Glutamatergic neuron (in vitro differentiated cells): ENCODE data around the gene NMUR1. TPM values are rescaled to one million over a fixed set of nuclear protein-coding genes. Genes with fewer than 3 reads are reported as not detected.

Experiments used
- DNase-seq: peaks from one replicate; pipeline ENCODE4 v3.0.0; 2022
- H3K27ac Mint-ChIP-seq: one replicate; pipeline ENCODE4 v1.8.0; 2020; ENCODE audit warnings: mild to moderate bottlenecking, mixed read lengths, inconsistent platforms; ENCODE audit not compliant: unreplicated experiment
- H3K27me3 Mint-ChIP-seq: one replicate; pipeline ENCODE4 v1.8.0; 2020; ENCODE audit warnings: mild to moderate bottlenecking, moderate library complexity, mixed read lengths, inconsistent platforms; ENCODE audit not compliant: unreplicated experiment
- H3K36me3 Mint-ChIP-seq: one replicate; pipeline ENCODE4 v1.8.0; 2020; ENCODE audit warnings: mild to moderate bottlenecking, mixed read lengths, inconsistent platforms; ENCODE audit not compliant: unreplicated experiment
- H3K4me1 Mint-ChIP-seq: one replicate; pipeline ENCODE4 v1.8.0; 2020; ENCODE audit warnings: mild to moderate bottlenecking, low read depth, mixed read lengths, inconsistent platforms; ENCODE audit not compliant: unreplicated experiment
- H3K4me3 Mint-ChIP-seq: one replicate; pipeline ENCODE4 v1.8.0; 2020; ENCODE audit warnings: mild to moderate bottlenecking, mixed read lengths, inconsistent platforms; ENCODE audit not compliant: unreplicated experiment
- H3K9me3 Mint-ChIP-seq: one replicate; pipeline ENCODE4 v1.8.0; 2020; ENCODE audit warnings: mild to moderate bottlenecking, moderate library complexity, mixed read lengths, inconsistent platforms; ENCODE audit not compliant: unreplicated experiment
- total RNA-seq: library from RNA; stranded (reverse); fragmentation: NEBNext Ultra II Directional; extraction: Animal tissue kit (Norgen Biotek cat#: 25700); gene quantifications from one replicate; pipeline ENCODE4 v1.2.1, GENCODE V29; 2021; ENCODE audit not compliant: unreplicated experiment
- TF ChIP-seq, protein P1 (sequence below): fragments of 200-600 bp; sonication (generic); IDR thresholded peaks from one replicate; pipeline ENCODE4 v1.5.0; 2021; ENCODE audit not compliant: partially characterized antibody, unreplicated experiment

The NMUR1 gene
- total RNA-seq, 1 donor from 2014 or later, result 0.32 TPM

DNA sequence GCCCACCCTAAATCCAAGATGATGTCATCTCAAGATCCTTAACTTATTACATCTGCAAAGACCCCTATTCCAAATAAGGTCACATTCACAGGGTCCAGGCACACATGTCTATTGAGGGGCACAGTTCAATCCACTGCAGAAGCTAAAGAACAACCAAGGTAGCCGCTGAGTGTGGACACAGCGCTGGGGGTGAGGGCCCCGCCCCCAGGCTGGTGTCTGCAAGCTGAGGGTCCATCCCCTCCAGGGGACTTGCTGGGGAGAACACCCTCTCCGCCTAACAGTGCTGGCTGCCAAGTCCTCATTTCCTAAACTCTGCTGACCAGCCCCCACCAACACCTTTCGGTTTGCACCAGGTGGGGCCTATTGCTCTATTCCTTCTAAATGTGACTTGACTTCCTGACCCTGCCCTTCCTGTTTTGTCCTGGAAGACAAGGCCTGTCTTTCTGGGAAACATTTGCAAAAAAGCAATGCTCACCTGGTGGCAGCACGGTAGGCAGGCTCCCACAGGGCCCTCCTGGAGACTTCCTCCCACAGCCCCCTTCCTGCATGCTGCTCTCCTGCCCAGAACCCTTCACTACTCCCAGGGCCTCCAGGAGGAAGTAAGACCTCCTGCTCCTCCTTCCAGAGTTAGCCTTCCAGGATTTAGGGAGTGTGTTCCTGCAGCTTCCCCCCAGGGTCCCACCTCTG lies 38.0 kb upstream of the NMUR1 start:
- TF ChIP-seq, protein P1, sequence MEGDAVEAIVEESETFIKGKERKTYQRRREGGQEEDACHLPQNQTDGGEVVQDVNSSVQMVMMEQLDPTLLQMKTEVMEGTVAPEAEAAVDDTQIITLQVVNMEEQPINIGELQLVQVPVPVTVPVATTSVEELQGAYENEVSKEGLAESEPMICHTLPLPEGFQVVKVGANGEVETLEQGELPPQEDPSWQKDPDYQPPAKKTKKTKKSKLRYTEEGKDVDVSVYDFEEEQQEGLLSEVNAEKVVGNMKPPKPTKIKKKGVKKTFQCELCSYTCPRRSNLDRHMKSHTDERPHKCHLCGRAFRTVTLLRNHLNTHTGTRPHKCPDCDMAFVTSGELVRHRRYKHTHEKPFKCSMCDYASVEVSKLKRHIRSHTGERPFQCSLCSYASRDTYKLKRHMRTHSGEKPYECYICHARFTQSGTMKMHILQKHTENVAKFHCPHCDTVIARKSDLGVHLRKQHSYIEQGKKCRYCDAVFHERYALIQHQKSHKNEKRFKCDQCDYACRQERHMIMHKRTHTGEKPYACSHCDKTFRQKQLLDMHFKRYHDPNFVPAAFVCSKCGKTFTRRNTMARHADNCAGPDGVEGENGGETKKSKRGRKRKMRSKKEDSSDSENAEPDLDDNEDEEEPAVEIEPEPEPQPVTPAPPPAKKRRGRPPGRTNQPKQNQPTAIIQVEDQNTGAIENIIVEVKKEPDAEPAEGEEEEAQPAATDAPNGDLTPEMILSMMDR, result no peak
- H3K27ac Mint-ChIP-seq, result no peak overlapping the region
- no peaks in the 10 kb centered on the region for H3K36me3 Mint-ChIP-seq
- no peak overlapping the region for H3K4me3 Mint-ChIP-seq
- DNase-seq, result no peak
- peaks cover 7% of the 10 kb centered on the region for H3K27me3 Mint-ChIP-seq
- H3K9me3 Mint-ChIP-seq, result peaks cover 4% of the 10 kb centered on the region
- peaks cover 10% of the 10 kb centered on the region for H3K4me1 Mint-ChIP-seq

DNA sequence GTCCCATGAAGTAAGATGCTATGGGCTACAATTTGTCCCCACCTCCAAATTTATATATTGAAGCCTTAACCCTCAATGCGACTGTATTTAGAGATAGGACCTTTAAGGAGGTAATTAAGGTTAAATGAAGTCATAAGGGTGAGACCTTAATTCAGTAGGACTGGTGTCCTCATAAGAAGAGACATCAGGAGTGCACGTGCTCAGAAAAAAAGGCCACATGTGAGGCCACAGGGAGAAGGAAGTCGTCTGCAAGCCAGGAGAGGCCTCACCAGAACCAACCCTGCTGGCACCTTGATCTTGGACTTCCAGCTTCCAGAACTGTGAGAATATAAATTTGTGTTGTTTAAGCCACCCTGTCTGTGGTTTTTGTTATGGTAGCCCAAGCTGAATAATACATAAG lies 36.9 kb upstream of the NMUR1 start:
- Mint-ChIP-seq H3K9me3 (peaks cover 4% of the 10 kb centered on the region), H3K36me3 (no peaks in the 10 kb centered on the region), H3K4me1 (peaks cover 8% of the 10 kb centered on the region), H3K27me3 (peaks cover 7% of the 10 kb centered on the region), H3K4me3 (no peak overlapping the region), H3K27ac (no peak overlapping the region)
- DNase-seq, result no peak
- TF ChIP-seq, protein P1, result no peak

DNA sequence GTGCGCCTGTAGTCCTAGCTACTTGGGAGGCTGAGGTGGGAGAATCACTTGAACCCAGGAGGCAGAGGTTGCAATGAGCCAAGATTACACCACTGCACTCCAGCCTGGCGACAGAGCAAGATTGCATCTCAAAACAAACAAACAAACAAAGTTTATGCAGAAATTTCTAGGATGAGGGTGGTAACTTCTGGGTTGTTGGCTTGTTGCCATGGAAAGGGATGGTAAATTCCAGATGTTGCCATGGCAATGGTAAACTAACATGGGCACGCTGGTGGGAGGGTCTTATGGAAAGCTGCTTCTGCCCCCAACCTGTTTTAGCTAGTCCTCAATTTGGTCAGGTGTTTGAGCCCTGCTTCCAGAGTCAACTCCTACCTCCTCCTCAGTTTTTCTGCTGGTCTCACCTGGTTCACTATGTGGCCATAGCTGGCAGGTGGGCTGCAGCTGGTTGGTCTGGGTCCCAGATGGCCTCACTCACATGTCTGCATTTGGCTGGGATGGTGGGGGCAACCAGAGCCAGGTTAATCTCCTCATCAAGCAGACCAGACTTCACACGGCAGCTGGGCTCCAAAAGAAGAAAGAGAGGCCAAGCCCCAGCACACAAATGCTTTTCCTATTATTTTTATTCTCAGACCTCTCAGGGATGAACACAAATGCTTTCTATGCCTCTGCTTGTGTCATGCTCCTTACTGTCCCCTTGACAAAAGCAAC lies 35.8 kb upstream of the NMUR1 start:
- no peak overlapping the region for H3K4me3 Mint-ChIP-seq
- peaks cover 3% of the 10 kb centered on the region for H3K27me3 Mint-ChIP-seq
- no peak overlapping the region for H3K27ac Mint-ChIP-seq
- no peak for DNase-seq
- no peaks in the 10 kb centered on the region for H3K36me3 Mint-ChIP-seq
- TF ChIP-seq, protein P1, result no peak
- H3K9me3 Mint-ChIP-seq, result peaks cover 4% of the 10 kb centered on the region
- H3K4me1 Mint-ChIP-seq, result peaks cover 2% of the 10 kb centered on the region

DNA sequence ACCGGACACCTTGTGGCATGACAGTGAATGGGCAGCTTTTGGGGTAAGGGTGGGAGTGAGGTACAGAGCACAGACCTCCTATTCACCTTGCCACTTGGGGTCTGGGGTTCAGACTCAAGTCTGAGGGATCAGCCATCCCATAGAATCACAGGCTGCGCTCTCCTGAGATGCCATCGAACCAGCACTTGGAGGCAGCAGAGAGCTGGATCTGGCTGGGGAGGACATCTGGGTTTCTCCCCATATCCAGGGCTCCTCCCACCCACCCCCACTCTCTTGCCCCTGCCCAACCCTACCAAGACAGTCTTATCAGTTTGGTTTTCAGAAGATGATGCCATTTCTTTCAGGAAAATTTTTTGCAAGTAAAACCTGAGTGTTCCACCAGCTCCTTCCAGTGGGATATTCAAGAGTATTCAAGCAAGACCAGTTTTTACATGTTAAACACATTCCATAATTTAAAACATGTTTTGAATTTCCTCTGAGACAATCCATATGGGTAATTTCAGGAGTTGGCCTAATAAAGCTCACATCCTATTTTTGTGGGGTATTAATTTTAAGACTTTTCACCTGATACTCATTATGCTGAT lies 33.2 kb upstream of the NMUR1 start:
- H3K4me3 Mint-ChIP-seq, result no peak overlapping the region
- no peaks in the 10 kb centered on the region for H3K4me1 Mint-ChIP-seq
- TF ChIP-seq, protein P1, result peak; percentile 53
- no peaks in the 10 kb centered on the region for H3K36me3 Mint-ChIP-seq
- no peak overlapping the region for H3K27ac Mint-ChIP-seq
- H3K9me3 Mint-ChIP-seq, result peaks cover 1% of the 10 kb centered on the region
- peaks cover 3% of the 10 kb centered on the region for H3K27me3 Mint-ChIP-seq
- peak; percentile 60 for DNase-seq
